Left cardiac atrium (tissue), 4 donors: ENCODE measurements around the gene LEPROT. TPM values are rescaled to one million over a fixed set of nuclear protein-coding genes. Genes with fewer than 3 reads are reported as not detected.

Experiments used
- ATAC-seq, 2 donors: fragments of 200-7000 bp; cut with Tn5 transposase; one replicate each; pipeline ENCODE4 v1.9.1; 2020; ENCODE audit warnings: mild to moderate bottlenecking in 2 of 2, moderate library complexity in 2 of 2
- DNase-seq: peaks from one replicate; pipeline ENCODE4 v3.0.0-alpha.2; 2020
- intact Hi-C, 2 donors: fragments of 100-400 bp; cut with DNase I; formaldehyde crosslinking; loops; one replicate each; pipeline versions ENCODE4 v1.14.1 to v1.15.1; 2022 to 2023
- total RNA-seq, 2 donors: library from RNA; stranded (reverse); fragmentation: NEBNext Ultra II Directional; extraction: Animal tissue kit (Norgen Biotek cat#: 25700); gene quantifications; one replicate each; pipeline ENCODE4 v1.2.1, GENCODE V29; 2021
- donor health status: DM: no; HTN: yes; CAD: no.
- donor health status: DM: no; HTN: yes; CAD: no; lungs with severe emphysema.
- donor health status: DM: yes; HTN: yes; CAD: no.
- donor health status: Dilated cardiomyopathy.

Gene LEPROT
- total RNA-seq, 2 donors from 2014 or later = 55.0 to 57.5 TPM

DNA sequence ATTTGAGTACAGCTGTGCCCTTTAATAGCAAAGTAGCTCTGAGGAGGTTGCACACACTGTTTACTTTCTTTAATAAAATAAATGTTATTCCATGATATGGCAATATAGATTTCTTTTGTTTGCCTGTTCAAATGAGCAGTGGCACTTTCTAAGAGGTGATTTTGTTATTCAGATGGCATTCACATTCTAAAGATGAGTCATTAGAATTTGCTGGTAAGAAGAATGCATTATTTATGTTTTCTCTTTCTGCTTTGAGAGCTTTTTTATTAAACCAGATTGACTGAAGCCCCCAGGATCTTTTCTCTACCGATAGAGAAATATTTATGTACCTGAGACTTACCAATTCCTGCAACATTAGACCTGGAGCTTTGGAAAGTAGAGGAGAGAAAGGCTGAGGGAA is 11.2 kb upstream of the LEPROT start:
- ATAC-seq (no peak), DNase-seq (no peak)
- intact Hi-C loops = no loop called here

DNA sequence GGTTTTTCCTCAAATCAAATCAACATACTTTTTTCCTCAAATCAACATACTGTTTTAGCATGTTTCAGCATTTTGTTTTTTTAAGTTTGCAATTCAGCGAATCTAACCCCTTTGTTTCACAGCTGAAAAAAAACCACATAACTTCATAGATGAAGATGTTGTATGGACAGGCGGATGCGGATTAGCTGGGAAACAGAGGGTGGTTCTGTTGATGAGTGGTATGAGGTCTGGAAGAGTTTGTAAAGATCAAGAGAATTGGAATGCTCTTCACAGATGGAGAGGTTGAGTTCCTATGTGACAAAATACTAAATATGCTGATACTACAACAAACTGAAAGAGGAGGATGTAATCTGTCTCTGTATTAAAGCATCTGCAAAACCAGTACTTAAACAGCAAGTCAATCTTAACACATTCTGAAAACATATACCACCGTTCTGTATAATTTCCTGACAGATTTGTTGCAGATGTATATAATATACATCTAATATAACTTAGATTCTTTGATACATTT is 10.6 kb upstream of the LEPROT start:
- DNase-seq (no peak), ATAC-seq (no peak)
- intact Hi-C loops = no loop called here

- intact Hi-C loops = no loop called here
- ATAC-seq = no peak
- DNase-seq = no peak
Measured at GRCh38 chr1:65412256-65412983, 8.0 kb upstream of the LEPROT start.

GRCh38 chr1:65412984-65413375 is 7.5 kb upstream of the LEPROT start:
- DNase-seq = no peak
- intact Hi-C loops = no loop called here
- no peak for ATAC-seq

DNA sequence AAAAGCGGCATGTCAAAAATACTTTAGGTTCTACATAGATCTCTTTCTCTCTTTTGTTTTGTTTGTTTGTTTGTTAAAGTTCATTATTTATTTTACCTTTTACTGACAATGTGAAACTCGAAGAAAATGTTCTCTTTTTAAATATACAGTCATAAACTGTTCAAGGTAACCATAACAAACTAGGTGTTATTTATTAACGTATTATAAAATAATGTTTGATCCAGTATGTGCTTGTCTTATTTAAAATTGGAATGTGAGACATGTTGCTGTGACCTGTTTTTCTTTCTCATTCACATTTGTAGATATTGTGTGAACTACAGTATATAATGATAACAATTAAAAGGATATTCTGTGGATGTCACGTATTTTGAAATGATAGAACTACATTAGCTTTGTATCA is 5.9 kb upstream of the LEPROT start:
- intact Hi-C loops = no loop called here
- ATAC-seq = no peak
- DNase-seq = no peak

GRCh38 chr1:65416767-65417166 is 3.7 kb upstream of the LEPROT start:
- ATAC-seq = no peak
- intact Hi-C loops = no loop called here
- no peak for DNase-seq

GRCh38 chr1:65417729-65418128 is 2.7 kb upstream of the LEPROT start:
- DNase-seq (no peak), ATAC-seq (no peak)
- intact Hi-C loops = no loop called here

DNA sequence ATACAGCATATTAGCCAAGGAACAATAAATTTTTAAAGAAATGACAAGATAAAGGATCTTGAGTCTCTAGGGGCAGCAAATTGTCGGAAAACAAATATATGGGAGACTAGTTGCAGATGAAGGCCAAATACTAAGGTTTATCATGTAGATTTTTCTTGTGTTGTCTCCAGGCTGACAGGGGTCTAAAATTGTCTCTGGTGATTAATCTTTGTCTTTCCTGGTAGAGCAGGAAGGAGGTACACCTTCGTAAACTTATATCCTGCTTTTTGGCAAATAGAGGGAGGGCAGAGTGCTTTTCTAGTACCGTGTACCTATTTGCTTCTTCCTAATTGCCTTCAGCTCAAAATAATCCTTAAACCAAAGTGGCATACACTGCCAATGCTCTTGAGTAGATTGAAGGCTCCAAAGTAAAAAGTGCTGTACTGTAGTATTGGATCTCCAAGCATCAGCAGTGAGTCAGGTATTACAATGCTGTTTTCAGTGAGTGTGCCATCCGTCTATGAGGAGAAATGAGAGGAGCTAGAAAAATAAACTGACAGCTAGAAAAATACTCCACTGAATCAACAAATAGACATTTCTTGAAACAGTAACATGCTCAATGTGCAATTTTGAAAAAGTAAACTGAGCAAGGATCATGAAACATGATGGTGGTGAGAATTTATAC is 1.8 kb upstream of the LEPROT start:
- ATAC-seq = no peak
- no peak for DNase-seq
- intact Hi-C loops = no loop called here

GRCh38 chr1:65419681-65420589 is 533 bp upstream of the LEPROT start:
- ATAC-seq = peak; percentile 94 to 98

DNA sequence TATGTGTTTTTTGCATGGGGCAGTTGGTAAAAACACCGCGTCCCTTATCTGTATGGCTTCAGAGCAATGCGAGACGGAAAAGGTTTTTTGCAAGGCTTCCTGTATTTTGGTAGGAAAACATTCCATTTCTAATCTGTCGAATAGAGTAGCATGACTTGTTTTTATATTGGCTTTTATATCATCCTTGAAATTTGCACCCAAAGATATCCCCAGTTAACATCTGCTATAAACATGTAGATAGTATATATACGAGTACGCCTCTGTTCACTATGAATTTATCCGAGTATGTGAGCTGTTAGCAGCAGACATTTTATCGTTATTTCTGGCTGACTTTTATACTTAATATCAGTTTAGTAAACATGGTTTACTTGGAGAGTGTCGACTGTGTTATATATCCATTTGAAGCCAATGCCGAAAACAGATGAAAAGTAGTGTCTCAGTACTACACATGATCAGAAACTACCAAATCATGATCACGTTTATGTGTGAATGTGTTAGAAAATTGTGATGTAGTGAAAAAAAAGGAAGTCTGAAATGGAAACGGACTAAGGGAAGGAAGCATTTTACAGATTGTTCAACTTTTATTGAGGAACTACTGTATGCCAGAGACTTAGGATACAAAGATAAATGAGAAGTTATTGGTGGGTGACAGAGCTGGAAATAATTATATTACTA is 1.0 kb downstream of the LEPROT start:
- DNase-seq (no peak), ATAC-seq (no peak)
- intact Hi-C loops = loop anchor here in 1 of 2 donors (10.0 kb wide), 1 partner anchor 367 kb away; no protein-coding TSS in a partner anchor

More at GRCh38 chr1:65419681-65420589, 533 bp upstream of the LEPROT start:
- intact Hi-C loops = loop anchor here in 1 of 2 donors (10.0 kb wide), 1 partner anchor 365 kb away; no protein-coding TSS in a partner anchor
- peak; percentile 98 for DNase-seq

DNA sequence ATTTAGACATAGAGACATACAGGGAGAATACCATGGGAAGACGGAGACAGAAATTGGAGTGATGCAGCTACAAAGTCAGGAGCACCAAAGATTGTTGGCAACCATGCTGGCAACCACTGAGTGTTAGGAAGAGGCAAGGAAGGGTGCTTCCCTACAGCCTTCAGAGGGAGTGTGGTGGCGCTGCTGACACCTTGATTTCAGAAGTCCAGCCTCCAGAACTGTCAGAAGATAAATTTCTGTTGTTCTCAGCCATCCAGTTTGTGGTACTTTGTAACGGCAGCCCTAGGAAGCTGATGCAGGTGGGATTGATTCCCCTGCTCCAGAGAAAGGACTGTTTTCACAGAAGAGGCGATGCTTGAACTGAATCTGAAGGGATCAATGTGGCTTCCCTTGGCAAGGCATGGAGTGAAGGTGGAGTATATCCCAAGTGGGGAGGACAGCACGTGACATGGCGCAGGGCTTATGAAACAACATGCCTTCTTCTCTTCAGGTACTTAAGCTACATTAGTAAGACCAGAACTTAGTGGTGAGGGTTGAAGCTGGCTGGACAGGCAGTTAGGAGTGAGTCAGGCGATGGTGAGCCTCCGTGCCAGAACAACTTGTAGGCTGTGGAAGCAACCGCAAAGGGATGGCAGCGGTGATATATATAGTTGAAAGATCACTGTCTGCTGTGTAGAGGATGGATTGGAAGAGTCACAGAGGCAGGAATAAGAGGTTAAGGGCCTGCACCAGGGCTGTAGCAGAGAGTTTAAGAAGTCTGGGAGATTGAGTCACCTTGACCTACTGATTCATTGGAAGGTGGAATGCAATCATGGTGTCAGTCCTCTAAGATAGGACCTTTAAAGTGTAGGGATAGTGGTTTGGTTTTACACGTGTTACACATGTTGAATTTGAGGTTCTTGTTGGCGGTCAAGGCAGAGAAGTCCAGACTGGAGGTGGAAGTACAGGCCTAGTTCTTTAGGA is 2.1 kb downstream of the LEPROT start:
- intact Hi-C loops = loop anchor here in 1 of 2 donors (10.0 kb wide), 1 partner anchor 368 kb away; no protein-coding TSS in a partner anchor
- ATAC-seq (no peak), DNase-seq (no peak)

GRCh38 chr1:65423884-65424572 is 3.6 kb downstream of the LEPROT start:
- ATAC-seq = no peak
- intact Hi-C loops = loop anchor here in 1 of 2 donors (10.0 kb wide), 1 partner anchor 369 kb away; no protein-coding TSS in a partner anchor
- DNase-seq = no peak

GRCh38 chr1:65424573-65424889 is 4.1 kb downstream of the LEPROT start:
- intact Hi-C loops = loop anchor here in 1 of 2 donors (10.0 kb wide), 1 partner anchor 370 kb away; no protein-coding TSS in a partner anchor
- DNase-seq (no peak), ATAC-seq (no peak)

GRCh38 chr1:65425006-65425405 is 4.5 kb downstream of the LEPROT start:
- DNase-seq (no peak), ATAC-seq (no peak)
- intact Hi-C loops = loop anchor here in 1 of 2 donors (10.0 kb wide), 1 partner anchor 370 kb away; no protein-coding TSS in a partner anchor

DNA sequence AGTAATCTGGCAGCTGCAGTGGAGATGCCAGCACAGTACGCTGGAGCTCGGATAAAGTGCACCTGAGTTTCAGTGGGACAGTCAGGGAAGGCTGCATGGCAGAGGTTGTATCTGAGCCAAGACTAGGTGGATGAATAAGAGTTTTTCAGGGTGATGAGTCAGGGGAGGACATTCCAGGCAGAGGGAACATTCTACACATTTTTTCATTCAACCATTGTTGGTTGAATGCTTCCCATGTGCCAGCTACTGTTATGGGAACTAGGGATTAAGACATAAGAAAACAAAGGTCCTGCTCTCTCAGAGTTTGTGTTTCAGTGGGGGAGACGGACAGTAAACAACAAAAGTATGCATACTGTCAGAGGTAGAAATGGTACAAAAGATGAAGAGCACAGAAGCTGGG is 5.2 kb downstream of the LEPROT start:
- no peak for DNase-seq
- no peak for ATAC-seq
- intact Hi-C loops = loop anchor here in 1 of 2 donors (10.0 kb wide), 1 partner anchor 371 kb away; no protein-coding TSS in a partner anchor

DNA sequence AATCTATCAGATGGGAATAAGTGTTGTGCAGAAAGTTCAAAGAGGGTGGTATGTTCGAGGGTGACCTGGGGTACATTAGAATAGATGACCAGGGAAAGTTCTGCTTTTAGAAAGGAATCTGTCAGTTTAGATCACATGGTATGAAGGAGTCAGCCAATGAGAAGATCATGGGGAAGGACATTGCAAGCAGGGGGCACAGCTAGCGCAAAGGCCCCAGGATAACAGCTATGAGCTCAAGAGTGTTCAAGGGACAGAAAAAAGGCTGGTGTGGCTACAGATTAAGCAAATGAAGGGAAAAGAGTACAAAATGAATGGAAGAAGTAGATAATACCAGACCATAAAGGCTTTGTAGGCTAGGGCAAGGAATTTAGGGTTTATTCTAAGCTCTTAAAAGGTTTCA is 8.6 kb downstream of the LEPROT start:
- intact Hi-C loops = loop anchor here in 1 of 2 donors (10.0 kb wide), 1 partner anchor 374 kb away; no protein-coding TSS in a partner anchor
- DNase-seq (no peak), ATAC-seq (no peak)

- DNase-seq (no peak), ATAC-seq (peak; percentile 34 to 45)
- intact Hi-C loops = loop anchor here in 1 of 2 donors (2.0 to 10.0 kb wide), 2 partner anchors 257 to 375 kb away; no protein-coding TSS in a partner anchor
Measured at GRCh38 chr1:65429806-65430205, 9.3 kb downstream of the LEPROT start.
